Stimulated activated CD8-positive, alpha-beta memory T cell treated with anti-CD3 and anti-CD28 coated beads, Interleukin-15, amount 100 ng/mL, for 24 hours (primary cell): ENCODE results near the gene CFC1.
"Not testable (repeated sequence)": the region's sequence is repeated elsewhere in the genome, so short reads cannot be mapped to it uniquely, and the experiment has no call there.

Experiments
- DNase-seq: peaks from one replicate; pipeline ENCODE4 v3.0.0-alpha.2; 2020; ENCODE audit warnings: low read depth

Gene CFC1

GRCh38 chr2:130582970-130583369 is 16.4 kb downstream of the CFC1 start:
- not testable (repeated sequence) for DNase-seq

GRCh38 chr2:130581491-130581890 is 17.9 kb downstream of the CFC1 start:
- not testable (repeated sequence) for DNase-seq

GRCh38 chr2:130579121-130579520 is 20.3 kb downstream of the CFC1 start:
- not testable (repeated sequence) for DNase-seq

GRCh38 chr2:130577559-130577958 is 21.8 kb downstream of the CFC1 start:
- DNase-seq: not testable (repeated sequence)

GRCh38 chr2:130576209-130576784 is 23.1 kb downstream of the CFC1 start:
- not testable (repeated sequence) for DNase-seq

- DNase-seq: not testable (repeated sequence)
Observed at GRCh38 chr2:130574230-130574629, 25.1 kb downstream of the CFC1 start.

GRCh38 chr2:130571929-130572328 is 27.4 kb downstream of the CFC1 start:
- not testable (repeated sequence) for DNase-seq

GRCh38 chr2:130566165-130566564 is 33.2 kb downstream of the CFC1 start:
- not testable (repeated sequence) for DNase-seq

- not testable (repeated sequence) for DNase-seq
Observed at GRCh38 chr2:130556441-130556840, 42.9 kb downstream of the CFC1 start.

- DNase-seq: not testable (repeated sequence)
Observed at GRCh38 chr2:130554178-130554577, 45.2 kb downstream of the CFC1 start.

- DNase-seq: not testable (repeated sequence)
Observed at GRCh38 chr2:130549475-130549874, 49.9 kb downstream of the CFC1 start.

- not testable (repeated sequence) for DNase-seq
Observed at GRCh38 chr2:130548418-130548817, 51.0 kb downstream of the CFC1 start.

GRCh38 chr2:130544978-130545377 is 54.4 kb downstream of the CFC1 start:
- not testable (repeated sequence) for DNase-seq

GRCh38 chr2:130543785-130544528 is 55.4 kb downstream of the CFC1 start:
- DNase-seq: not testable (repeated sequence)

- not testable (repeated sequence) for DNase-seq
Observed at GRCh38 chr2:130542789-130543188, 56.6 kb downstream of the CFC1 start.
